CD4-positive, alpha-beta memory T cell (primary cell): Measurements from ENCODE around the gene ADCK2. TPM values are rescaled to one million over a fixed set of nuclear protein-coding genes. Genes with fewer than 3 reads are reported as not detected.
A peak's percentile ranks its signal among the peaks of the same experiment; 100 is the strongest.

Source experiments
- CTCF ChIA-PET: fragments of 350-600 bp; sonication (Branson Sonifier 250); formaldehyde crosslinking; loops from one replicate; lab custom pipeline; 2021; ENCODE audit warnings: inconsistent platforms; ENCODE audit not compliant: partially characterized antibody; lab: Charles Lee
- POLR2A ChIA-PET: fragments of 350-600 bp; sonication (Branson Sonifier 250); formaldehyde crosslinking; loops from one replicate; lab custom pipeline; 2021; ENCODE audit not compliant: partially characterized antibody; lab: Charles Lee
- DNase-seq, 5 donors: peaks; one replicate each; pipeline versions ENCODE4 v3.0.0 to v3.0.0-alpha.2; 2020 to 2022; ENCODE audit warnings: mixed read lengths in 1 of 5
- H3K27ac ChIP-seq: one replicate; pipeline ENCODE4 v1.7.0; 2013; ENCODE audit warnings: low read depth, low read length
- H3K27me3 ChIP-seq: 2 replicates; pipeline ENCODE4 v1.7.0; 2013; ENCODE audit warnings: mild to moderate bottlenecking, low read length, moderate library complexity; ENCODE audit not compliant: insufficient read depth
- H3K36me3 ChIP-seq: 2 replicates; pipeline ENCODE4 v1.7.0; 2013; ENCODE audit warnings: mild to moderate bottlenecking, low read length, moderate library complexity; ENCODE audit not compliant: insufficient read depth
- H3K4me1 ChIP-seq: 2 replicates; pipeline ENCODE4 v1.7.0; 2013; ENCODE audit warnings: mild to moderate bottlenecking, low read length, moderate library complexity; ENCODE audit not compliant: insufficient read depth
- H3K4me3 ChIP-seq, 2 donors: one replicate each; pipeline ENCODE4 v1.7.0; 2013; ENCODE audit warnings: low read length in 2 of 2, mild to moderate bottlenecking in 1 of 2
- H3K9me3 ChIP-seq, 2 donors: one replicate each; pipeline ENCODE4 v1.7.0; 2013; ENCODE audit warnings: low read length in 2 of 2, control low read depth in 1 of 2; ENCODE audit not compliant: control insufficient read depth in 1 of 2
- H3K27ac Mint-ChIP-seq, 7 donors: one replicate each; pipeline ENCODE4 v1.8.0; 2020 to 2021; ENCODE audit warnings: mixed read lengths in 7 of 7, mild to moderate bottlenecking in 6 of 7, inconsistent platforms in 3 of 7, moderate library complexity in 3 of 7
- H3K27me3 Mint-ChIP-seq, 2 donors: one replicate each; pipeline ENCODE4 v1.8.0; 2020 to 2021; ENCODE audit warnings: mixed read lengths in 2 of 2
- H3K36me3 Mint-ChIP-seq, 2 donors: one replicate each; pipeline ENCODE4 v1.8.0; 2020 to 2021; ENCODE audit warnings: mixed read lengths in 2 of 2, inconsistent platforms in 1 of 2, mild to moderate bottlenecking in 1 of 2
- H3K4me1 Mint-ChIP-seq, 4 donors: one replicate each; pipeline ENCODE4 v1.8.0; 2020 to 2021; ENCODE audit warnings: mixed read lengths in 4 of 4, mild to moderate bottlenecking in 1 of 4
- H3K4me3 Mint-ChIP-seq, 8 donors: one replicate each; pipeline ENCODE4 v1.8.0; 2020 to 2021; ENCODE audit warnings: mixed read lengths in 8 of 8, mild to moderate bottlenecking in 7 of 8, moderate library complexity in 6 of 8, inconsistent platforms in 3 of 8
- H3K9me3 Mint-ChIP-seq, 8 donors: one replicate each; pipeline ENCODE4 v1.8.0; 2020 to 2021; ENCODE audit warnings: mixed read lengths in 8 of 8, mild to moderate bottlenecking in 5 of 8, inconsistent platforms in 3 of 8, moderate library complexity in 1 of 8
- intact Hi-C: fragments of 100-400 bp; cut with micrococcal nuclease; formaldehyde crosslinking; loops from one replicate; pipeline ENCODE4 v1.15.1; 2023
- polyA plus RNA-seq, 2 donors: library from polyadenylated mRNA; unstranded; fragments of 300-500 nt; fragmentation: Illumina TruSeq; gene quantifications; one replicate each; pipeline ENCODE4 v1.2.3, GENCODE V29; 2021
- total RNA-seq, 2 experiments: library from RNA; stranded (reverse); gene quantifications; one replicate each; pipeline ENCODE4 v1.2.3, GENCODE V29; 2021

Gene ADCK2
- total and polyA plus RNA-seq, 4 experiments from 2014 or later, result 18.6 to 36.0 (median 22.1) TPM

DNA sequence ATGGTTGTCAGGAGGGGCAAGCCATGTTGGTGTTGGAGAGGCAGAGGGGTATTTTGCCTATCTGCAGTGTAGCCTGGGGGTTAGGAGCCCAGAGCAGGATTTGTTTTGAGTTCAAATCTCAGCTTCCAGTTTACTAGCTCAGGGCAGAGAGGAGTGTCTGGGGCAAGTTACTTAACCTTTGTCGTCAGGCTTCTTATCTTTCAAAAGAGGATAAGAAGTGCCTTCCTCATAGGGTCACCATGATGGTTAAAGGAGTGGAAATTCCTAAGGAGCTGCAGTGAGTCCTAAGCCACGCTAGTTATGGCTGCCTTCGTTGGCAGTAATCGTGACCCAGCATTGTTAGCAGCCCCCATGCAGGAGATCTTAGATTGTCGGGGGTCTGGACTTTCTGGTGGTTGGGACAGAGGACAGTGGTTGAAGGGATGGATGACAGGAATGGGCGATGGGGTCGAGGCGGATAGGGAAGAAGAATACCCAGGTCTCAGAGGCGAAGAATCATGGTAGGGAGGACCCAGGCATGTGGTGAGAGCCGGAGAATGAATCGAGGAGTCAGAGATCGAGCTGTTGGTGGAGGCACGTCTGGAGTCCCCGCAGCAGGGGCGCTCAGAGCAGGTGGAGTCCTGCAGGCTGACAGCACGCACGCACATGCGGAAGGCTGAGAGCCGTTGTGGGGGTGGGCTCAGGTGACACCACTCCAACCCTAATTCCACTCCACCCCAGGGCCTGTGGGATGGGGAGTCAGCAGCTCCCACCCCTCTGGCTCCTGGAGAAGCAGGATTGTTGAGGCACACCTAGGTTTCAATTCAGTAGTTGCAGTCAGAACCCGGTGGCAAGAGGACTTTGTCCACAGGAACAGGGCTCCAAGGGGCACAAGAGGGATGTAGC lies 11.6 kb downstream of the ADCK2 start:
- Mint-ChIP-seq H3K27ac (peak overlapping the region in 3 of 7 donors; percentile 51 to 61 (median 60)), H3K27me3 (no peaks in the 10 kb centered on the region), H3K36me3 (peaks cover 43 to 56% of the 10 kb centered on the region in 2 donors), H3K9me3 (peaks cover 0 to 3% (median 0%) of the 10 kb centered on the region in 8 donors), H3K4me1 (peaks cover 0 to 4% (median 1%) of the 10 kb centered on the region in 4 donors), H3K4me3 (no peak overlapping the region)
- ChIA-PET POLR2A (no interaction called here), CTCF (interaction anchor here (1.4 kb wide), 1 partner anchor 10 kb away, joined by 6 read pairs; no protein-coding TSS in a partner anchor)
- H3K27ac ChIP-seq, result no peak overlapping the region
- peaks cover 12% of the 10 kb centered on the region for H3K36me3 ChIP-seq
- H3K4me1 ChIP-seq, result no peaks in the 10 kb centered on the region
- no peaks in the 10 kb centered on the region for H3K9me3 ChIP-seq
- H3K4me3 ChIP-seq, result no peak overlapping the region
- no peak for DNase-seq
- intact Hi-C loops, result no loop called here
- H3K27me3 ChIP-seq, result no peaks in the 10 kb centered on the region

DNA sequence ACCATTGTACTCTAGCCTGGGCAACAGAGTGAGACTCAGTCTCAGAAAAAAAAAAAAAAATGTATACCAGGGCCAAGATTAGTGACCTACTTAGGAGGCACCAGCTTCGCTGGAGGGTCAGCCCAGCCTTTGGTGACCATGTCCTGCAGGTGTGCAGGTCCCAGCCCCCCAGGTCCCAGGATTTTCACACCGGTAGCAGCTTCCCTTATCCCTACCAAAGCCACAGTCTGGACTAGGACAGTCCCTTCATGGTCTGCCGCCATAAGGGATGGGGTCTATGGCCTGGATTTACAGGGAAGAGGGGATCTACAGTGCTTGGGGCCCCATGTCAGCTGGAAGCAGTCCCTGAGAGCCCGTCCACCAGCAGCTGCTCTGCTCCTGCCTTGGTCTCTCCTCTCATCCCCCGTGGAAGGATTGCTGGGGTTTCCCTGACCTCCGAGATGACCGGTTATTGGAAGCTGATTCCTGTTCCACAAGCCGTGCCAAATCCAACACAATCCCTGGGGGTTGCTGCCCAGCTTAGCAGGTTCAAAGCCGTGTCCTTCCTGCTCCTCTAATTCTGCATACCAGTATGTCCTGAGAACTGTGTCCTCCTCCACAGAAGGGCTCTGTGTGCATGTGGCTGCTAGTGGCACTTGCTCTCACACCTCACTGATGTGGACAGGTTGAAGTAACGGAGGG lies 12.8 kb downstream of the ADCK2 start:
- CTCF ChIA-PET, result interaction anchor here (1.4 kb wide), 1 partner anchor 11 kb away, joined by 6 read pairs; no protein-coding TSS in a partner anchor
- Mint-ChIP-seq H3K27me3 (no peaks in the 10 kb centered on the region), H3K4me3 (no peak overlapping the region), H3K4me1 (peaks cover 0 to 4% (median 1%) of the 10 kb centered on the region in 4 donors), H3K9me3 (peaks cover 0 to 3% (median 0%) of the 10 kb centered on the region in 8 donors), H3K27ac (peak overlapping the region in 2 of 7 donors; percentile 22 to 30), H3K36me3 (peaks cover 34 to 51% of the 10 kb centered on the region in 2 donors)
- H3K36me3 ChIP-seq, result peaks cover 12% of the 10 kb centered on the region
- no peaks in the 10 kb centered on the region for H3K4me1 ChIP-seq
- POLR2A ChIA-PET, result interaction anchor here (1.3 to 1.7 kb wide), 2 partner anchors 11 to 12 kb away, joined by 3 to 6 read pairs; partner anchors contain the start of gene NDUFB2
- H3K27me3 ChIP-seq, result no peaks in the 10 kb centered on the region
- H3K9me3 ChIP-seq, result no peaks in the 10 kb centered on the region
- intact Hi-C loops, result no loop called here
- H3K27ac ChIP-seq, result no peak overlapping the region
- DNase-seq, result no peak
- no peak overlapping the region for H3K4me3 ChIP-seq

- peaks cover 32 to 52% of the 10 kb centered on the region in 2 donors for H3K36me3 Mint-ChIP-seq
Measured at GRCh38 chr7:140686921-140687320, 14.2 kb downstream of the ADCK2 start.

DNA sequence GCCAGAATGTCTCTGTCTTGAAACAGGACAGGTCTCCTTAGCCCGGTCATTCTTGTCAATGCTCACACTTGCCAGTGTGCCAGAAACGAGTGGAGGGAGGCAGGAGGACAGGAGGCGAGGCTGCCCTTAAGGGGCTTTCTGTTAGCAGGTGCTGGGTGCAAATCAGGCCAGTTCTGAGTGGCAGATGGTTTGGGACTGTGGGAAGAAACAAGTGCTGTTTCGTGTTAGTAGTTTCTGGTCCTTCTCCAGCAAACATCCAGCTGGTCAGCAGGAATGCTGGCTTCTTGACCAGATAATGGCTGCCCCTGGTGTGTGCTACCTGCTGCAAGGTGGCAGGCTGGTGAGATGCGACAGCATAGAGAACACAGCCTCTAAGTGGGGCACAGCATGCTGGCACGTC lies 15.6 kb downstream of the ADCK2 start:
- peaks cover 31 to 54% of the 10 kb centered on the region in 2 donors for H3K36me3 Mint-ChIP-seq
- ChIA-PET POLR2A (no interaction called here), CTCF (no interaction called here)
- peak overlapping the region in 2 of 7 donors; percentile 60 to 73 for H3K27ac Mint-ChIP-seq
- no peak overlapping the region for H3K4me3 Mint-ChIP-seq
- Histone ChIP-seq H3K4me1 (no peaks in the 10 kb centered on the region), H3K27me3 (no peaks in the 10 kb centered on the region), H3K4me3 (no peak overlapping the region), H3K36me3 (peaks cover 7% of the 10 kb centered on the region), H3K9me3 (no peaks in the 10 kb centered on the region), H3K27ac (no peak overlapping the region)
- peaks cover 0 to 1% (median 0%) of the 10 kb centered on the region in 8 donors for H3K9me3 Mint-ChIP-seq
- no peak for DNase-seq
- no peaks in the 10 kb centered on the region for H3K27me3 Mint-ChIP-seq
- intact Hi-C loops, result no loop called here
- peaks cover 0 to 1% (median 0%) of the 10 kb centered on the region in 4 donors for H3K4me1 Mint-ChIP-seq

More at GRCh38 chr7:140686921-140687320, 14.2 kb downstream of the ADCK2 start:
- peaks cover 0 to 4% (median 1%) of the 10 kb centered on the region in 4 donors for H3K4me1 Mint-ChIP-seq
- no peak overlapping the region for H3K27ac ChIP-seq
- no peaks in the 10 kb centered on the region for H3K9me3 ChIP-seq
- peak overlapping the region in 2 of 7 donors; percentile 60 to 61 for H3K27ac Mint-ChIP-seq
- ChIA-PET CTCF (no interaction called here), POLR2A (interaction anchor here (0.6 to 1.7 kb wide), 3 partner anchors 9 to 30 kb away, joined by 3 to 6 read pairs (median 4); partner anchors contain the start of gene NDUFB2)
- no peaks in the 10 kb centered on the region for H3K27me3 ChIP-seq
- no peak for DNase-seq
- intact Hi-C loops, result no loop called here
- H3K27me3 Mint-ChIP-seq, result no peaks in the 10 kb centered on the region
- peaks cover 7% of the 10 kb centered on the region for H3K36me3 ChIP-seq
- H3K4me3 ChIP-seq, result no peak overlapping the region
- no peaks in the 10 kb centered on the region for H3K4me1 ChIP-seq
- H3K4me3 Mint-ChIP-seq, result no peak overlapping the region
- peaks cover 0 to 1% (median 0%) of the 10 kb centered on the region in 8 donors for H3K9me3 Mint-ChIP-seq

GRCh38 chr7:140689199-140690152 lies 16.7 kb downstream of the ADCK2 start:
- Mint-ChIP-seq H3K4me3 (no peak overlapping the region), H3K4me1 (no peaks in the 10 kb centered on the region), H3K27me3 (no peaks in the 10 kb centered on the region), H3K9me3 (peaks cover 0 to 1% (median 0%) of the 10 kb centered on the region in 8 donors), H3K27ac (no peak overlapping the region), H3K36me3 (peaks cover 20 to 43% of the 10 kb centered on the region in 2 donors)
- H3K27me3 ChIP-seq, result no peaks in the 10 kb centered on the region
- intact Hi-C loops, result loop anchor here (10.0 kb wide), 1 partner anchor 1045 kb away; the partner anchor contains the start of gene SSBP1
- ChIA-PET CTCF (no interaction called here), POLR2A (no interaction called here)
- H3K9me3 ChIP-seq, result no peaks in the 10 kb centered on the region
- H3K4me1 ChIP-seq, result no peaks in the 10 kb centered on the region
- no peak overlapping the region for H3K4me3 ChIP-seq
- H3K36me3 ChIP-seq, result peaks cover 7% of the 10 kb centered on the region
- no peak overlapping the region for H3K27ac ChIP-seq
- no peak for DNase-seq

GRCh38 chr7:140691376-140692045 lies 18.8 kb downstream of the ADCK2 start:
- intact Hi-C loops, result loop anchor here (10.0 kb wide), 1 partner anchor 1043 kb away; the partner anchor contains the start of gene SSBP1
- Histone ChIP-seq H3K27ac (no peak overlapping the region), H3K4me3 (no peak overlapping the region), H3K9me3 (no peaks in the 10 kb centered on the region), H3K36me3 (peaks cover 7% of the 10 kb centered on the region), H3K27me3 (no peaks in the 10 kb centered on the region), H3K4me1 (peaks cover 8% of the 10 kb centered on the region)
- POLR2A ChIA-PET, result no interaction called here
- Mint-ChIP-seq H3K27me3 (no peaks in the 10 kb centered on the region), H3K4me1 (peaks cover 4 to 10% (median 8%) of the 10 kb centered on the region in 4 donors), H3K4me3 (no peak overlapping the region), H3K27ac (peak overlapping the region in 2 of 7 donors; percentile 30 to 31), H3K9me3 (no peaks in the 10 kb centered on the region), H3K36me3 (peaks cover 16 to 38% of the 10 kb centered on the region in 2 donors)
- no peak for DNase-seq
- CTCF ChIA-PET, result no interaction called here
